HAP-1 (cell line): ENCODE results near the gene LTBP3.

ENCODE experiments used
- DNase-seq, 2 experiments: peaks; one replicate each; pipeline ENCODE4 v3.0.0-alpha.2; 2016 to 2020; ENCODE audit warnings: low spot score in 2 of 2
- H3K27me3 ChIP-seq: fragments of 250-450 bp; sonication (Bioruptor Pico); 2 replicates; pipeline ENCODE4 v1.5.1; 2020; ENCODE audit warnings: low read depth, mild to moderate bottlenecking, moderate library complexity
- H3K36me3 ChIP-seq: fragments of 250-450 bp; sonication (Bioruptor Pico); replicated peaks from 2 replicates; pipeline ENCODE4 v1.5.1; 2020; ENCODE audit warnings: mild to moderate bottlenecking
- H3K4me1 ChIP-seq: fragments of 250-450 bp; sonication (Bioruptor Pico); 2 replicates; pipeline ENCODE4 v1.5.1; 2020; ENCODE audit warnings: mild to moderate bottlenecking
- H3K4me3 ChIP-seq: fragments of 250-450 bp; sonication (Bioruptor Pico); 2 replicates; pipeline ENCODE4 v1.5.1; 2020; ENCODE audit warnings: mild to moderate bottlenecking, moderate library complexity
- H3K9me3 ChIP-seq: fragments of 250-450 bp; sonication (Bioruptor Pico); 2 replicates; pipeline ENCODE4 v1.5.1; 2020; ENCODE audit warnings: mild to moderate bottlenecking, moderate library complexity
- in situ Hi-C: fragments of 300-500 bp; cut with MboI; formaldehyde crosslinking; loops from 3 replicates; pipeline ENCODE4 v1.14.3; 2020; ENCODE audit warnings: low sequenced_read_pairs, inconsistent platforms, mixed read lengths

Gene LTBP3

DNA sequence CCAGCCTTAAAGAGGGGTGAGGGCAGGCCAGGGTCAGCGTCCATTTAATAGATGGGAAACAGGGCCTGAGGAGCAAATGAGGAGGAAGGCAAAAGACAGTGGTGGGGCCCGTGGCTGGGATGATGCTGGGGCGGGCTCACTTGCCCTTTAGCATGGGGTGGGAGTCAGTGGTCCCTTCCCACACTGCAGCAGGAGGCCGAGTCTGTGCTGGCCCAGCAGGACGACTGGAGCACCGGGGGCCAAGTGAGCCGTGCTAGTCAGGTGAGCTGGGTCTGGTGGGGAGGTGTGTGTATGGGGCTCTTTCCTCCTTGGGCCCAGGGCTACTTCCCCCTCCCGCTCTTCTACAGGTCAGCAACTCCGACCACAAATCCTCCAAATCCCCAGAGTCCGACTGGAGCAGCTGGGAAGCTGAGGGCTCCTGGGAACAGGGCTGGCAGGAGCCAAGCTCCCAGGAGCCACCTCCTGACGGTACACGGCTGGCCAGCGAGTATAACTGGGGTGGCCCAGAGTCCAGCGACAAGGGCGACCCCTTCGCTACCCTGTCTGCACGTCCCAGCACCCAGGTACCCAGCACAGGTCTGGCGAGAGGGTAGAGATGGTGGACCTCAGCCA lies 20.4 kb downstream of the LTBP3 start:
- H3K4me1 ChIP-seq = no peaks in the 10 kb centered on the region; the same call in none of the 2 replicates
- no peak overlapping the region for H3K4me3 ChIP-seq
- in situ Hi-C loops = no loop called here
- peaks cover 35% of the 10 kb centered on the region for H3K36me3 ChIP-seq
- DNase-seq = no peak
- H3K9me3 ChIP-seq = no peaks in the 10 kb centered on the region
- H3K27me3 ChIP-seq = no peaks in the 10 kb centered on the region

DNA sequence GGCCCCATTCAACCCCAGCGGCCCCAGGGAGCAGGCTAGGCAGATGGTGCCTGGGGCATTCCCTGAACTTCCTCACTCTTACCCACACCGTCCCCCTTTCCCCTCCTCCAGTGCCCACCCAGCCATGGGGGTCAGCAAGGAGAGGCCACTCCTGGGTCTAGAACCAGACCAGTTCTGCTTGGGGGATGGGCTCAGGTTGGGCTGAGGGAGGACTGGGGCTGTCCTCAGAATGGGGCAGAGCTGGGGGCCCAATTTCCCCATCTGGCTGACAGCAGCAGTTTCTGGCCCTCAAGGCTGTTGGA lies 20.9 kb downstream of the LTBP3 start:
- H3K4me3 ChIP-seq = no peak overlapping the region

DNA sequence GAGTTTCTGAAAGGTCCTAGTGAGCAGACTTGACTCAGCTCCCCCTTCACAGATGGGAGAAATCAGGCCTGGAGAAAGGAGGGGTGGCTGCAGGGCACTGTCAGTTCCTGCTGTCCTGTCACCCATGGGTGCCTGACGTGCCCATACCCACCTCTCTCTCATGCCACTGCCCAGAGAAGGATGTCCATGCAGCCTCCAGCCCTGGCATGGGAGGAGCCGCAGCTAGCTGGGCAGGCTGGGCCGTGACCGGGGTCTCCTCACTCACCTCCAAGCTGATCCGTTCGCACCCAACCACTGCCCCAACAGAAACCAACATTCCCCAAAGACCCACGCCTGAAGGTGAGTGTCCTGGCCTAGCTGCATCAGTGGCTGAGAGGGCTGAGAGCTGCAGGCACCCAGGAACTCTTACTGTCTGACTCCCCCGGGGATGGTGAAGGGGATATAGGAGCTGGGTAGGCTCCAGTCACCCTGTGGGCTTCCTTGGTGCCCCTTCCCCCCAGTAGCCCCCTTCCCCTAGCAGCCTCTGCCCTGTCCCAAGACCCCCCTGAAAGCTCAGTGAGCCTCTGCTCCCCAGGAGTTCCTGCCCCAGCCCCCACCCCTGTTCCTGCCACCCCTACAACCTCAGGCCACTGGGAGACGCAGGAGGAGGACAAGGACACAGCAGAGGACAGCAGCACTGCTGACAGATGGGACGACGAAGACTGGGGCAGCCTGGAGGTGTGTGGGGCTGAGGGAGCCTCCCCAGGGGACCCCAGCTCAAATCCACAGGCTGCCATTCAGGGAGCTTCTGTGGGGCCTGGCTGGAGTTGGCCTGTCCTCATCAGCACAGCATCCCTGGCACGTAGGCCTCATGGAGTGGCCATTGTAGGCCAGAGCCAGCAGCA lies 21.5 kb downstream of the LTBP3 start:
- in situ Hi-C loops = no loop called here
- Histone ChIP-seq H3K4me1 (no peaks in the 10 kb centered on the region; the same call in none of the 2 replicates), H3K27me3 (no peaks in the 10 kb centered on the region), H3K9me3 (no peaks in the 10 kb centered on the region), H3K36me3 (peaks cover 42% of the 10 kb centered on the region), H3K4me3 (no peak overlapping the region)
- DNase-seq = no peak

More for the DNA sequence above, 20.9 kb downstream of the LTBP3 start:
- DNase-seq = no peak
- no peaks in the 10 kb centered on the region for H3K9me3 ChIP-seq
- H3K27me3 ChIP-seq = no peaks in the 10 kb centered on the region
- H3K4me1 ChIP-seq = no peaks in the 10 kb centered on the region; the same call in none of the 2 replicates
- in situ Hi-C loops = no loop called here
- H3K36me3 ChIP-seq = peaks cover 39% of the 10 kb centered on the region

DNA sequence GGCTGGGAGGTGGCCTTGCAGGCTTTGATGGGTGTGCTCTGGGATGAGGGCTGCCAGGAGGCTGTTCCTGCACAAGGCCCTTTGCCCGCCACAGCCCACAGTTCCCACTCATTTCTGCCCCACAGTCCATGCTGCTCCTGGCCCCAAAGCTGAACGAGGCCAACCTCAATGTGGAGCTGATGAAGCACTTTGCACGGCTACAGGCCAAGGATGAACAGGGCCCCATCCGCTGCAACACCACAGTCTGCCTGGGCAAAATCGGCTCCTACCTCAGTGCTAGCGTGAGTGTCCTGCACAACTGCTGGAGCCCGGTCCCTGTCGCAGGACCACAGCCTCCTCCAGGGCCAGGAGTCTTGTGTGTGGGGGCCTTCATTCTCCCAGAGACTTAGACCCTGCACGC lies 23.1 kb downstream of the LTBP3 start:
- in situ Hi-C loops = no loop called here
- H3K36me3 ChIP-seq = peaks cover 54% of the 10 kb centered on the region

DNA sequence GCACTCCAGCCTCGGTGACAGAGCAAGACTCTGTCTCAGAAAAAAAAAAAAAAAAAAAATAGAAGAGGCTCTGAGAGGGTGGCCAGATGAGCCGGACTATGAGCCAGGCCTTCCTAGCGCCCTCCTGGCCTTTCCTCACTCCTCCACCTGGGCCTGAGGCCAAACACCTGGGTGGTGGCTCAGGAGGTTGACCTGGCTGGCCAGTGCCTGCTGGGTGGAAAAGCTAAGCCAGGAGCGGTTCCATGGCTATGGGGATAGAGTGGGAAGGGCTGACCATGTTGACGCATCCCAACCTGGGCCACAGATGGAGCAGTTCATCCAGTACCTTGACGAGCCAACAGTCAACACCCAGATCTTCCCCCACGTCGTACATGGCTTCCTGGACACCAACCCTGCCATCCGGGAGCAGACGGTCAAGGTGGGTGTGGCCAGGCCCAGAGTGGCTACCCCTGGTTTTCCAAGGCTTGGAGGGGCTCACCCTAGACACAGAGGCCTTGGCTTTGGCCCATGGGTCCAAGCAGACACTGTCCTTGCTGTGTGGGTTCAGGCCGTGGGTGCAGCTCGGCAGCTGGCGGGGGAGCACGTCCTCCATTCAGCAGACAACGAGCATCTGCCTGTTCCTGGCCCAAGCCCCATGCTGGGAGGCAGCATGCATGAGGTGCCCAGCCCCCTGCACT lies 25.6 kb downstream of the LTBP3 start:
- no peak overlapping the region for H3K4me3 ChIP-seq
- H3K36me3 ChIP-seq = peaks cover 52% of the 10 kb centered on the region
- no peak for DNase-seq
- H3K27me3 ChIP-seq = no peaks in the 10 kb centered on the region
- H3K4me1 ChIP-seq = no peaks in the 10 kb centered on the region
- H3K9me3 ChIP-seq = no peaks in the 10 kb centered on the region
- in situ Hi-C loops = no loop called here

More for the DNA sequence above, 23.1 kb downstream of the LTBP3 start:
- Histone ChIP-seq H3K9me3 (no peaks in the 10 kb centered on the region), H3K27me3 (no peaks in the 10 kb centered on the region), H3K4me3 (no peak overlapping the region), H3K4me1 (no peaks in the 10 kb centered on the region; the same call in none of the 2 replicates)
- no peak for DNase-seq

DNA sequence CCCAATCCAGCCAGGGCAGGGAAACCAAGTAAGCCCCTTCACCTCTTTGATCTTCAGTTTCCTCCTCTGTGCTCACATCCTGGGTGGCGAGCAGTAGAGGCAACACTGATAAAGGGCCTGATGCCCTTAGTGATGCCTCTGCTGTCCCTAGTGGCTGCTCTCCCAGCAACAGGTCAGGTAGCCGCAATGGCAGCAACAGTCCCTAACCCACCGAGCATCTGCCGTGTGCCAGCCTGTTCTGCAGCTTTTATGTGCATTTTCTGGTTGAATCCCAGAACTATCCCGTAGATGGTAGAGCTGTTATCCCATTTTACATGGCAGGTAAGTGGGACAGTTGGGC lies 28.0 kb downstream of the LTBP3 start:
- peaks cover 53% of the 10 kb centered on the region for H3K36me3 ChIP-seq
- in situ Hi-C loops = no loop called here
- no peaks in the 10 kb centered on the region for H3K4me1 ChIP-seq
- H3K4me3 ChIP-seq = no peak overlapping the region
- H3K27me3 ChIP-seq = no peaks in the 10 kb centered on the region
- H3K9me3 ChIP-seq = no peaks in the 10 kb centered on the region
- no peak for DNase-seq

DNA sequence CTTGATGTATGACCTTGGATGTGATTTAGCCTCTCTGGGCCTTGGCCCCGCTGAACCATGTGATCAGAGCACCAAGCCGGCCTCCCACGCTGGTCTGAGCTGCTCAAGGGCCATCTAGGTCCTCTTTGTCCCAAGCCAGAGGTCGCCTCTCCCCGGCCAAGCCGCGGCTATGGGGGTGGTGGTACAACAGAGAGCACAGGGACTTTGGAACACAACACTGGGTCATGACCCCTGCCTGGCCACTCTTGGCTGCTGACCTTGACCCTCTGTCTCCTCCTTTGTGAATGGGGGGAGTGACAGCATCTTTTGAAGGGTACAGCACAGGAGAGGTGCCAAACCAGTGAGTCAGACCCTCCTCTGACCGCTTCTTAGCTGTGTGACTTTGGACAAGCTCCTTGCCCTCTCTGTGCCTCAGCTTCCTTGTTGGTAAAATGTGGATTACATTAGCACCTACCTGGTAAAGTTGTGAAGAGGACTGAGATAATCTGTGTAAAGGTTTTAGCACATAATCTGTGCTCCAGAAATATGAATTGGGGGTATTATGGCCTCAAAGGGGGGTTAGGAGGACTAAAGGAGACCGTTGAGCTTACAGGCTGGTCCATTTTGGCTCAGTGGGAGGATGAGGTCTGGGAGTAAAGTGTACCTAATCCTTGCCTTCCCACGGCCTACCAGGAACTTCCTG lies 28.5 kb downstream of the LTBP3 start:
- Histone ChIP-seq H3K4me3 (no peak overlapping the region), H3K27me3 (no peaks in the 10 kb centered on the region), H3K9me3 (no peaks in the 10 kb centered on the region), H3K4me1 (no peaks in the 10 kb centered on the region), H3K36me3 (peaks cover 54% of the 10 kb centered on the region)
- DNase-seq = no peak
- in situ Hi-C loops = no loop called here

DNA sequence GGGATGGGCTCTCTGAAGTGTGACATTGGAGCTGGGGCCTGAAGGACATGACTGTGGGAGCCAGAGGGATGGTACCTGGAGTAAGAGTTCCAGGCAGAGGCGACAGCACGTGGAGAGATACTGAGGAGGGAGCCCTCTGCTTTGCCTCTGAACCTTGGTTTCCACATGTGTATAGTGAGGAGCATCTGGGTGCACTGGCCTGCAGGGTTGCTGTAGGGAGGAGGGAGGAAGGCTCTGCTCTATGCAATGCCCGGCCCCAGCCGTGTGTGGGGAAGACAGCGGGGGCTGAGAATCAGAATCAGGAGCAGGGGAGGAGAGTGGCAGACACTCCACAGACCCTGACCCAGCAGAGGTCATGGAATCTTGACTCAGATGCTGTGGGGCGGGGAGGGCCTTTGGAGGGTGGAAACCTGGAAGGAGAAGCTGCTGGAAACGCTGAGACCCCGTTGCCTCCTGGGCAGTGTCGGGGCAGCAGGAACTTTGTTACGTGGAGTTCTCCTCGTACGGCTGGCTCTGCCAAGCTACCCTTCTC lies 29.3 kb downstream of the LTBP3 start:
- in situ Hi-C loops = no loop called here

DNA sequence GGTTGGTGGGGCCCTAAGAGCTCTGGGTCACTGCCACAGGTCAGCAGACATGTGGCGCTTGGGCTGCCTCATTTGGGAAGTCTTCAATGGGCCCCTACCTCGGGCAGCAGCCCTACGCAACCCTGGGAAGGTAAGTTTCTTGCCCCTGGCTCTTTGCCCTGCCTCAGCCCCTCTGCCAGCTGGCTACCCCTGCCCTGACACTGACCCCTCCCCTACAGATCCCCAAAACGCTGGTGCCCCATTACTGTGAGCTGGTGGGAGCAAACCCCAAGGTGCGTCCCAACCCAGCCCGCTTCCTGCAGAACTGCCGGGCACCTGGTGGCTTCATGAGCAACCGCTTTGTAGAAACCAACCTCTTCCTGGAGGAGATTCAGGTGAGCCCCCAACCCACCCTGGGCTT lies 31.4 kb downstream of the LTBP3 start:
- peaks cover 3% of the 10 kb centered on the region; the same call in 1 of the 2 replicates for H3K4me1 ChIP-seq
- no peak overlapping the region for H3K4me3 ChIP-seq
- DNase-seq = no peak
- in situ Hi-C loops = no loop called here
- no peaks in the 10 kb centered on the region for H3K27me3 ChIP-seq
- no peaks in the 10 kb centered on the region for H3K9me3 ChIP-seq
- peaks cover 40% of the 10 kb centered on the region for H3K36me3 ChIP-seq

More for the DNA sequence above, 29.3 kb downstream of the LTBP3 start:
- H3K4me3 ChIP-seq = no peak overlapping the region
- DNase-seq = no peak
- H3K27me3 ChIP-seq = no peaks in the 10 kb centered on the region
- H3K36me3 ChIP-seq = peaks cover 54% of the 10 kb centered on the region
- H3K9me3 ChIP-seq = no peaks in the 10 kb centered on the region
- peaks cover 3% of the 10 kb centered on the region; the same call in 1 of the 2 replicates for H3K4me1 ChIP-seq

DNA sequence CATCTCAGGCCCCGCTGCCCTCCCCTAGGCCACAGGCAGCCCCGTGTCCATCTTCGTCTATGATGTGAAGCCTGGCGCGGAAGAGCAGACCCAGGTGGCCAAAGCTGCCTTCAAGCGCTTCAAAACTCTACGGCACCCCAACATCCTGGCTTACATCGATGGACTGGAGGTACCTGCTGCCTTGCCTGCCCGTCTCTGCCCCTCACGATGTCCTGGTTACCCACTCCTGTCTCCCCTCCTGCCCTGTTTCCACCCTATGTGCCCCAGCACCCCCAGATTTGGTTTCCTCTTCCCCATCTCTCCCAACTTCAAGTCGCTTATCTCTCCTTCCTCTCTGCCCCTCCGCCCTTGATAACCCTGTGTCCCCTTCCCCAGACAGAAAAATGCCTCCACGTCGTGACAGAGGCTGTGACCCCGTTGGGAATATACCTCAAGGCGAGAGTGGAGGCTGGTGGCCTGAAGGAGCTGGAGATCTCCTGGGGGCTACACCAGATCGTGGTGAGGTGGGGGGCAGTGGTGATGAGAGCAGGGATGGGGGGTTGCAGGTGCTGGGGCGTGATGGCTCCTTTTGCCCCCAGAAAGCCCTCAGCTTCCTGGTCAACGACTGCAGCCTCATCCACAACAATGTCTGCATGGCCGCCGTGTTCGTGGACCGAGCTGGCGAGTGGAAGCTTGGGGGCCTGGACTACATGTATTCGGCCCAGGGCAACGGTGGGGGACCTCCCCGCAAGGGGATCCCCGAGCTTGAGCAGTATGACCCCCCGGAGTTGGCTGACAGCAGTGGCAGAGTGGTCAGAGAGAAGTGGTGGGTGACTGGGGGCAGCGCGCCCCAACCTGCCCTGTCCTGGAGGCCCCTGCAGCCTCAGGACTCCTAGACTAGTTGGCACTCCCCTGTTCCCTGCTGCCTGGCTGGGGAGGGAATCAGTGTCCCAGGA lies 32.3 kb downstream of the LTBP3 start:
- Histone ChIP-seq H3K4me3 (peak overlapping the region; percentile 88), H3K4me1 (peaks cover 3% of the 10 kb centered on the region; the same call in 1 of the 2 replicates), H3K27me3 (no peaks in the 10 kb centered on the region), H3K36me3 (peaks cover 31% of the 10 kb centered on the region), H3K9me3 (no peaks in the 10 kb centered on the region)
- no peak for DNase-seq
- in situ Hi-C loops = no loop called here

DNA sequence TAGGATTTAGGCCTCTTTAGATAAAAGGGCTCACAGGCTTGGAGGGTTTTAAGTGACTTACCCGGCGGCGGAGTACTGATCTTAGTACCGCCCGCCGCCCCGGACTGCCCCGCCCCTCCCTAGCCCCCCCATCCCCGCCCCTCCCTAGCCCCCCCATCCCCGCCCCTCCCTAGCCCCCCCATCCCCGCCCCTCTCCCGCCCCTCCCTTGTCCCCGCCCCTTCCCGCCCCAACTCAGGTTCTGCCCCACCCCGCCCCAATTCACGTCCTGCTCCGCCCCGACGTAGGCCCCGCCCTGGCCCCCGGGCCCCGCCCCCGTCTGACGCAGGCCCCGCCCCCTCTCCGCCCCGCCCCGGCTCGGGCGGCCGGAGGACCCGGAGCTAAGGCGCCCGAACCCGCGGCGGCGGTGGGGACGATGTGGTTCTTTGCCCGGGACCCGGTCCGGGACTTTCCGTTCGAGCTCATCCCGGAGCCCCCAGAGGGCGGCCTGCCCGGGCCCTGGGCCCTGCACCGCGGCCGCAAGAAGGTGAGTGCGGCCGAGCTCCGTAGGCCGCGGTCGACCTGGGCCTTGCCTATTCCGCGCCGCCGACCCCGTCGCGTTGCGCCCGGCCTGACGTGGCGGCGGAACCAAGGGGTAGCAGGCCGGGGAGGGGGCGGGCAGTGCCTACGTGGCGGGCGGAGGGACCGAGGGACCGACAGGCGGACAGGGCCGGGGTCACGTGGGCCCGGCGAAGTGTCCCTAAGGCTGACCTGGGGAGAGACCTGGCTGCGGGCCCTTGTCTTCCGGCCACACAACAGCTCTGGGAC lies 33.2 kb downstream of the LTBP3 start, which contains the start of gene SCYL1:
TSS of gene SCYL1 (plus strand) at position 343 of the 805 bp plus-strand sequence. CDS start at position 414, 71 bp downstream.
- Histone ChIP-seq H3K36me3 (peaks cover 23% of the 10 kb centered on the region), H3K4me3 (peak within 1 kb of the TSS; percentile 88), H3K4me1 (peaks cover 3% of the 10 kb centered on the region; the same call in 1 of the 2 replicates), H3K27me3 (no peaks in the 10 kb centered on the region), H3K9me3 (no peaks in the 10 kb centered on the region)
- peak; percentile 82 to 84 for DNase-seq
- in situ Hi-C loops = no loop called here
